IPS DF 6.9 (cell line): ENCODE measurements around the gene CD93.

Experiments used
- DNase-seq: peaks from one replicate; pipeline ENCODE4 v3.0.0-alpha.2; 2013; ENCODE audit warnings: low read depth, low spot score
- H3K27ac ChIP-seq: one replicate; pipeline ENCODE4 v1.5.1; 2013; ENCODE audit warnings: low read length, control low read depth
- H3K27me3 ChIP-seq: 2 replicates; pipeline ENCODE4 v1.6.1; 2013; ENCODE audit warnings: mild to moderate bottlenecking, low read length; ENCODE audit not compliant: control insufficient read depth, insufficient read depth
- H3K36me3 ChIP-seq: 2 replicates; pipeline ENCODE4 v1.6.1; 2013; ENCODE audit warnings: low read length; ENCODE audit not compliant: control insufficient read depth, insufficient read depth
- H3K4me1 ChIP-seq: 2 replicates; pipeline ENCODE4 v1.6.1; 2013; ENCODE audit warnings: low read length; ENCODE audit not compliant: control insufficient read depth, insufficient read depth
- H3K4me3 ChIP-seq: 2 replicates; pipeline ENCODE4 v1.5.1; 2013; ENCODE audit warnings: mild to moderate bottlenecking, low read length
- H3K9me3 ChIP-seq: 2 replicates; pipeline ENCODE4 v1.6.1; 2013; ENCODE audit warnings: low read length, inconsistent platforms; ENCODE audit not compliant: control insufficient read depth, insufficient read depth
- WGBS: extraction: QIAGEN DNeasy Blood & Tissue Kit; methylation state at CpG from one replicate; pipeline ENCODE4 v1.1.7; 2013; ENCODE audit warnings: mixed read lengths, missing lambda C conversion rate; ENCODE audit not compliant: insufficient read length, insufficient coverage; 5-methylcytosine and 5-hydroxymethylcytosine counted together

Gene CD93

DNA sequence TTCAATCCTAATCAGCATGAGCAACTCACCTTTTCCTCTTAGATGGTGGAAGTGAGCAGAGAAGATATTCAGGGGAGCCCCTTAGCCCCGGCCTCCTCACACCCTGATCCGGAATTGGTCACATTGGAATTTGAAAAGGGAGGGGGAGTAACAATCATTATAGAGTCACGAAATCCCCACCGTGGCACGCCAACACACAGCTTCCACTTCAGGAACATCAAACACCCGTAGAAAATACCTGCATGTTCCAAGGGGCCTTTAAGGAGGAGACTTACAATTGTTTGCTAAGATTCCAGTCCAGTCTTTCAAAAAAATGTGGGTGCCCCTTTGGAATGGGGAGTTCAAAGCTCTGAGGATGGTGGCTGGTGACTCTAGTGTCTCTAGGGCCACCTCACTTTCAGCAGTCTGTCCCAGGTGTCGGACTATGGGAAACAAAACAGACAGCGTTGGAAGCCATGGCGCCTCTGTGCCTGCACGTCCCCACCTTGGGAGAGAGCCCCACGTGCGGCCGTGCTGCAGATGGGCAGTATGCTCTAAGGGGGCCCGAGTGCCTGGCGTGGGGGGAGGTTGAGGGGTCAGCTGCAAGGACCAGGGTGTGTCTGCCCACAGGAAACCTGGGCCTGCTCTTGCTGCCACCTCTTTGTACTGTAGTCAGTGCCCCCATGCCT is 2.4 kb downstream of the CD93 start:
- Histone ChIP-seq H3K9me3 (no peaks in the 10 kb centered on the region), H3K4me1 (no peaks in the 10 kb centered on the region), H3K27me3 (no peaks in the 10 kb centered on the region), H3K4me3 (no peak overlapping the region), H3K27ac (no peak overlapping the region), H3K36me3 (no peaks in the 10 kb centered on the region; the same call in 1 of the 2 replicates)
- DNase-seq, result no peak
- WGBS, result no CpG with 5 or more reads among the region's 15 CpGs

DNA sequence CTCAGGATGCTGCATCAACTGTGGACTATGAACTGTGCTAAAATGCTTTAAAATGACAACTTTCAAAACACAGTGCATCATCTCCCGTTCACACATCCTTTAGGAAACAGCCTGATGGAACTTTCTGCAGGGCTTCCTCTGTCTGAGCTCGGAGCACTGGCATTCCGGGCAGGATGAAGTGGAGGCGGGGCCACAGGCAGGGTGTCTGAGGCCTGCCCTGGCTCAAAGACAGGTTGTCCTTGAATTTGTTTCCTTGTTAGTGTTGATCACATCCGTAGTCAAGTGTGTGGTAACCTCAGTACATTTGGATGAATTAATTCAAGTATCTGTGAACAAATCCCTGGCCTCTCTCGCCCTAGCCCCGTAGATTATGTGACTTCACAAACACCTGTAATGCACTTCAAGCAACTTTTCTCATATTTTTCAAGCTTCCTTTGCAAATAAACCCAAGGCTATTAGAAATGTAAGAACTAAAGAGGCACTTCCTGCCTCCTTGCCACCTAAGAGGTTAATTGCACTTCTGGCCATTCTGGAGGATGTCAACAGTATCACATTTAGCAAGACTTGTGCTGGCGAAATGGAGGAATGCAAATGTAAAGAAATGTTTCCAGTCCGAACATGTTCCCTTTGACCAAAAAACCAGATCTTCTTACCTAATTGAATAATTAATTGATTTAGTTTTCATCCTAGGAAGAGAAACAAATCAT is 3.1 kb downstream of the CD93 start:
- Histone ChIP-seq H3K4me1 (no peaks in the 10 kb centered on the region), H3K36me3 (no peaks in the 10 kb centered on the region; the same call in 1 of the 2 replicates), H3K4me3 (no peak overlapping the region), H3K27ac (no peak overlapping the region), H3K27me3 (no peaks in the 10 kb centered on the region), H3K9me3 (no peaks in the 10 kb centered on the region)
- no peak for DNase-seq
- no CpG with 5 or more reads among the region's 9 CpGs for WGBS

DNA sequence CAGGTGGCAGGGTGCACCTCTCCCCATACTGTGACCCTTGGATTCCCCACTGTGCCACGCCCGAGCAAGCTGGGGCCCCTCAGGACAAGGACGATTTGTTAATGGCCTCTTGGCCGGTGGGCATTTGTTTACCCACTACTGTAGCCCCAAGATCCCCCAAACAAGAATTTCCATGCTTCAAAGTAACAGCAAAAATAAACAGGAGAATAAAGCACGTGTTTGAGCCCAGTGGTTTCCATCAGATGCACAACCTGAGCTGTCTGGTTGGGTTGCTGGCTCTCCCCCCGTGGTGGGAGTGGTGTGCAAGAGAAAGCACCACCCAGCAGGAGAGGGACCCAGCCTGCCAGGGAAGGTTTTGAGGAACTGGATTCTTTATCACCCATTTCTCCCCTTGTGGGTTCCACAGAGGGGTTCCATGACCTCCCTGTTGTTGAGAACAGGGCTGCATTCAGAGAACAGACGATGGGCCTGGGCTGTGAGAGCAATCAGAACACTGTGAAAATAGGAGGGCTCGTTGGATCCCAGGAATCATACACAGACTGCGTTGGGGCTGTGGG is 4.8 kb downstream of the CD93 start:
- Histone ChIP-seq H3K4me1 (no peaks in the 10 kb centered on the region), H3K9me3 (no peaks in the 10 kb centered on the region), H3K36me3 (no peaks in the 10 kb centered on the region; the same call in 1 of the 2 replicates), H3K27me3 (no peaks in the 10 kb centered on the region), H3K4me3 (no peak overlapping the region), H3K27ac (no peak overlapping the region)
- DNase-seq, result no peak
- no CpG with 5 or more reads among the region's 9 CpGs for WGBS

DNA sequence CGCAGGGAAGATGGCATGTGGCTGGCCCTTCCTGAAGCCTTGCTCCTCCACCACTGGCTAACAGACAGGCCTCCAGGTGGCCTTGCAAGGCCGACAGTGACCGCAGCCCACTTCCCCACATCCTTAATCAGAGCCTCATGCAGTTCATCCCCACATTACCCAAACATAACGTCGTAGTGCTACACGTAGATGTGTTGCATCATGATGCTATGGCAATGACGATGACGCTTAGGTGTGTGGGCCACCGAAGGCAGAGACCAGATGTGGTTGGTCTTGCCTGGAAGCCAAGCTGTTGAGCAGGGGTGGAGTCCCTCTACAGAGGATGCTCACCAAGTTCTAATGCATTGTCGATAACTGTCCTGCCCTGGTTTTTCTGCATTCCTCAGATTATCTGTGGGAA is 5.6 kb downstream of the CD93 start:
- H3K4me1 ChIP-seq, result no peaks in the 10 kb centered on the region
- WGBS, result no CpG with 5 or more reads among the region's 10 CpGs
- no peak overlapping the region for H3K27ac ChIP-seq
- no peaks in the 10 kb centered on the region for H3K27me3 ChIP-seq
- no peak overlapping the region for H3K4me3 ChIP-seq
- no peaks in the 10 kb centered on the region for H3K36me3 ChIP-seq
- no peaks in the 10 kb centered on the region for H3K9me3 ChIP-seq
- no peak for DNase-seq

DNA sequence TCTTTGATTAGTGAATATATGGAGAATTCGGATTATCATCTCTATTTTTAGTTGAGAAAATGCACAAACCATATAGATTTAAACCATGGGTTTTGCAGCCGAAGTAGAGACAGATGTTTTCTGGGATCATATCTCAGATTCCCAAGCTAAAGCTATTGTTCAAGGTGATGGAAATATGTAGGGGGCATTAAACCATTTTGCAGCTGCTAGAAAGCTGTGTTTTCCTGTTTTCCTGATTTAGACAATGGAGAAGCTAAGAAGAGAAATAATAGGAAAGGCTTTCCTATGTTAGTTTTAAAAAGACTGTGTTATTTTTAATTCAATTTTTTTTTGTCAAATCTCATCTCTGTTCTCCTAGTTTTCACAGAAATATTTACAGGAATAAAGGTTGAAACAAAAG is 6.2 kb downstream of the CD93 start:
- no CpG with 5 or more reads among the region's 2 CpGs for WGBS
- no peak for DNase-seq
- no peaks in the 10 kb centered on the region for H3K4me1 ChIP-seq
- H3K4me3 ChIP-seq, result no peak overlapping the region
- H3K36me3 ChIP-seq, result no peaks in the 10 kb centered on the region
- no peak overlapping the region for H3K27ac ChIP-seq
- no peaks in the 10 kb centered on the region for H3K27me3 ChIP-seq
- no peaks in the 10 kb centered on the region for H3K9me3 ChIP-seq

DNA sequence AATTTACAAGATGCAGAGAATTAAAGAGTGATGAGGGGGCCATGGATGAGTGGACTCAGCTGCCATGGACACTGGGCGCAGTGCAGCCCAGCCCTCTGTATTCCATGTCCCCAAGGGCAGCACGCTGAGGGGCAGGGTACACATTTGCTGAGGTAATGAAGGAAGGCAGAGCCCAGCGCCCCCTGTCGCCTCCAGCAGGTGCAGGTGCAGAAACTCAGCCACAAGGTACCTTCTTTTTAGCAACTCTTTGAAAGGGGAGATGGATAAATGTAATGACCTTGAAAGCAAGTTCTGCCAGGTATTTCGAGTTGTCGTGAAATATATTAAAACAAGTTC is 7.1 kb downstream of the CD93 start:
- Histone ChIP-seq H3K27ac (no peak overlapping the region), H3K27me3 (no peaks in the 10 kb centered on the region), H3K9me3 (no peaks in the 10 kb centered on the region), H3K36me3 (no peaks in the 10 kb centered on the region), H3K4me1 (no peaks in the 10 kb centered on the region), H3K4me3 (no peak overlapping the region)
- no CpG with 5 or more reads among the region's 6 CpGs for WGBS
- DNase-seq, result no peak

DNA sequence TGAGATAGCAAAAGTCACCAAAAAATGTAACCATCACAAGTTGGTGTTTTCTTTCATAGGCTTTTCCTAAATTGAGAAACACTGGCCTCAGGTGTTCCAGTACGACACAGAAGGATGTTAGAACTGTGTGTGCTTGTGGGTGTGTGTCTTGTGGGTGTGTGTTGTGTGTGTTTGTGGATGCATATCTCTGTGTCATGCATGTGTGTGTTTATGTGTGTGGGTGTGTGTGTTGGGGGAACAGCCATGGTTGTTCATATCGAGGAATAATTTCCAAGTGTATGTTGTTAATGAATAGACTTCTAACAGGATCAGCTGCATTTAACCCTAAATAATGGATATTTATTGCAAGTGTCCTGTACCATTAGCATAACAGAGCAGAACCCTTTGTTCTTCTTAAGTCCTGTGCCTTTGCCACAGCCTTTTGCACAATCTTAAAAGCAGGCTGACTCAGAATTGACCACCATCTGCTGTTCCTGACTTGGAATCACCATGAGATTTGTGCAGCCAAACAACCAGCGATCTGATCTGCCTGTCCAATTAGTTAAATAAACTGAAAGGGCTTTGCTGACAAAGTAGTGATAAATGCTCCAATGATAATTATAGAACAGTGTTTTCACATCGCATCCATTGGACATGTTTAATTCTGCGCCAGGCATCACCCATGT is 7.6 kb downstream of the CD93 start:
- Histone ChIP-seq H3K4me3 (no peak overlapping the region), H3K4me1 (no peaks in the 10 kb centered on the region), H3K27ac (no peak overlapping the region), H3K9me3 (no peaks in the 10 kb centered on the region), H3K36me3 (no peaks in the 10 kb centered on the region), H3K27me3 (no peaks in the 10 kb centered on the region)
- DNase-seq, result no peak
- WGBS, result no CpG with 5 or more reads among the region's 5 CpGs

DNA sequence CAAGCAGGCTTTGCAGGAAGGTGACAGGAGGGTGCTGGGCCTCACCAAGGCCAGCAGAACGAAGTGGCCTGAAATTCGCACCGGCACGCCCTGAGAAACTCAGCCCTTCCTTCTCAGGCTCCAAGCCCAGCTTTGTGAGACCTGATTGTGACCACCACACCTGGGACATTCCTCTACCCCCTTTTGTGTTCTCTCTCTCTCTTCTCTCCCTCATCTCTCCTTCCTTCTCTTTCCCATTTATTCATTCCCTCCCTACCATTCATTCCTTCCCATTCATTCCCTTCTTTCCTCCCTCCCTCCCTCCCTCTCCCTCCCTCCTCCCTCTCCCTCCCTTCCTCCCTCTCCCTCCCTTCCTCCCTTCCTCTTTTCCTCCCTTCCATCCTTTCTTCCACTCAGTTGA is 8.8 kb downstream of the CD93 start:
- H3K27ac ChIP-seq, result no peak overlapping the region
- no peaks in the 10 kb centered on the region for H3K36me3 ChIP-seq
- no CpG with 5 or more reads among the region's 4 CpGs for WGBS
- no peaks in the 10 kb centered on the region for H3K4me1 ChIP-seq
- no peaks in the 10 kb centered on the region for H3K9me3 ChIP-seq
- DNase-seq, result no peak
- H3K27me3 ChIP-seq, result no peaks in the 10 kb centered on the region
- H3K4me3 ChIP-seq, result no peak overlapping the region

DNA sequence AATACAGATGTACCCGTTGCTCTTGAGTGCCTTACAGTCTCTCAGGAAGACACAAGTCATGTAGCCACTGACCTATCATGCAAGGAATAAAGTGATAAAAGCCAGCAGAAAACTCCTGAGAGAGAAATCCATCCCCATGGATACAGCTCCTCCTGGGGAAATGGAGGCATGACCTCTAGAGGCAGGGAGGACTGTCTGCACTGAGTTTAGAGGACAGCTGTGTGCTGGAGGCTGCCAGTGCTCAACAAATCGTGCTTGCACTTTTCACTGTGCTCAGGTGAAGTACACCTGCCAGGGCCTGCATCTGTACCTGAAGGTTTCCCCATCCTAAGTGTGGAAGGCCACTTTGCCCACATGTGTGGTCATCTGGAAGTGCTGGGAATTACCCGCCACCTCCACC is 12.1 kb downstream of the CD93 start:
- Histone ChIP-seq H3K36me3 (no peaks in the 10 kb centered on the region), H3K4me1 (no peaks in the 10 kb centered on the region), H3K27ac (no peak overlapping the region), H3K27me3 (no peaks in the 10 kb centered on the region; the same call in 1 of the 2 replicates), H3K9me3 (no peaks in the 10 kb centered on the region), H3K4me3 (no peak overlapping the region)
- no peak for DNase-seq
- no CpG with 5 or more reads among the region's 3 CpGs for WGBS

DNA sequence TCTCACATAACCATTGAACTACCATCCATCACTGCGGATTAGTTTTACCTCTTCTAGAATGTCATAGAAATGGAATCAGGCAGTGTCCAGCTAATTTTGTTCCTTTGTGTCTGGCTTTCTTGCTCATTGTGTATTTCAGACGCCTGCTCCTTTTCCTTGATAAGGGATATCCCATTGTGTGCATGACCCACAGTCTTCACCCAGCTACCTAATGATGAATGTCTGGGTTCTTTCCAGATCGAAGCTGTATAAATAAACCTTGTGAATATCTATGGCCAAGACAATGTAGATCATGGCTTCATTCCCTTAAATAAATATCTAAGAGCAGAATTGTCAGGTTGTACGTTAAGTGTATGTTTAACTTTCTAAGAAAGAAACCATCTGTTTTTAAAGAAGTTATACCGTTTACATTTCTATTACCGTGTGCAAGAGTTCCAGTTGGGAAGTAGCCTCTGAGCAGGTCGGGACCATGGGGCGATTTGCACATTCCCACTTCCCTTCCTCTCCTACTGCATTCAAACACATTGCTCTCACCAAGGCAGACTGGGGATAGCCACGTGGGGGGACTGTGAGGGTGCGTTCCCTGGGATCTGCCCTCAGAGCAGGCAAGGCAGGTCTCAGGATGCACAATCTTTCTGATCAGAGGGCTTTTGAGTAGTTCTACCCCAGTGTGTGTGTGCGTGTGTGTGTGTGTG is 13.1 kb downstream of the CD93 start:
- no peaks in the 10 kb centered on the region; the same call in 1 of the 2 replicates for H3K27me3 ChIP-seq
- H3K4me1 ChIP-seq, result no peaks in the 10 kb centered on the region
- no peaks in the 10 kb centered on the region for H3K36me3 ChIP-seq
- no peak overlapping the region for H3K27ac ChIP-seq
- DNase-seq, result no peak
- no peaks in the 10 kb centered on the region for H3K9me3 ChIP-seq
- H3K4me3 ChIP-seq, result no peak overlapping the region
- no CpG with 5 or more reads among the region's 11 CpGs for WGBS
